Mucosa of stomach (tissue), 1 donor: Measurements from ENCODE around the gene TRAK2.
"Not testable (repeated sequence)": the region's sequence is repeated elsewhere in the genome, so short reads cannot be mapped to it uniquely, and the experiment has no call there.

ENCODE experiments used
- H3K27me3 ChIP-seq: one replicate; pipeline ENCODE4 v1.7.0; 2013; ENCODE audit warnings: mild to moderate bottlenecking, low read length; ENCODE audit not compliant: control insufficient read depth, insufficient read depth
- H3K36me3 ChIP-seq: one replicate; pipeline ENCODE4 v1.7.0; 2013; ENCODE audit warnings: low read length; ENCODE audit not compliant: control insufficient read depth, insufficient read depth
- H3K4me1 ChIP-seq: one replicate; pipeline ENCODE4 v1.7.0; 2013; ENCODE audit warnings: mild to moderate bottlenecking, low read length; ENCODE audit not compliant: control insufficient read depth, insufficient read depth
- H3K4me3 ChIP-seq: one replicate; pipeline ENCODE4 v1.7.0; 2013; ENCODE audit warnings: low read length
- H3K9ac ChIP-seq: one replicate; pipeline ENCODE4 v1.7.0; 2013; ENCODE audit warnings: mild to moderate bottlenecking, low read length, moderate library complexity
- H3K9me3 ChIP-seq: one replicate; pipeline ENCODE4 v1.7.0; 2013; ENCODE audit warnings: mild to moderate bottlenecking, low read length, moderate library complexity; ENCODE audit not compliant: control insufficient read depth
- donor health status: Pancreatic carcinoma.

Gene TRAK2, protein sequence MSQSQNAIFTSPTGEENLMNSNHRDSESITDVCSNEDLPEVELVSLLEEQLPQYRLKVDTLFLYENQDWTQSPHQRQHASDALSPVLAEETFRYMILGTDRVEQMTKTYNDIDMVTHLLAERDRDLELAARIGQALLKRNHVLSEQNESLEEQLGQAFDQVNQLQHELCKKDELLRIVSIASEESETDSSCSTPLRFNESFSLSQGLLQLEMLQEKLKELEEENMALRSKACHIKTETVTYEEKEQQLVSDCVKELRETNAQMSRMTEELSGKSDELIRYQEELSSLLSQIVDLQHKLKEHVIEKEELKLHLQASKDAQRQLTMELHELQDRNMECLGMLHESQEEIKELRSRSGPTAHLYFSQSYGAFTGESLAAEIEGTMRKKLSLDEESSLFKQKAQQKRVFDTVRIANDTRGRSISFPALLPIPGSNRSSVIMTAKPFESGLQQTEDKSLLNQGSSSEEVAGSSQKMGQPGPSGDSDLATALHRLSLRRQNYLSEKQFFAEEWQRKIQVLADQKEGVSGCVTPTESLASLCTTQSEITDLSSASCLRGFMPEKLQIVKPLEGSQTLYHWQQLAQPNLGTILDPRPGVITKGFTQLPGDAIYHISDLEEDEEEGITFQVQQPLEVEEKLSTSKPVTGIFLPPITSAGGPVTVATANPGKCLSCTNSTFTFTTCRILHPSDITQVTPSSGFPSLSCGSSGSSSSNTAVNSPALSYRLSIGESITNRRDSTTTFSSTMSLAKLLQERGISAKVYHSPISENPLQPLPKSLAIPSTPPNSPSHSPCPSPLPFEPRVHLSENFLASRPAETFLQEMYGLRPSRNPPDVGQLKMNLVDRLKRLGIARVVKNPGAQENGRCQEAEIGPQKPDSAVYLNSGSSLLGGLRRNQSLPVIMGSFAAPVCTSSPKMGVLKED

DNA sequence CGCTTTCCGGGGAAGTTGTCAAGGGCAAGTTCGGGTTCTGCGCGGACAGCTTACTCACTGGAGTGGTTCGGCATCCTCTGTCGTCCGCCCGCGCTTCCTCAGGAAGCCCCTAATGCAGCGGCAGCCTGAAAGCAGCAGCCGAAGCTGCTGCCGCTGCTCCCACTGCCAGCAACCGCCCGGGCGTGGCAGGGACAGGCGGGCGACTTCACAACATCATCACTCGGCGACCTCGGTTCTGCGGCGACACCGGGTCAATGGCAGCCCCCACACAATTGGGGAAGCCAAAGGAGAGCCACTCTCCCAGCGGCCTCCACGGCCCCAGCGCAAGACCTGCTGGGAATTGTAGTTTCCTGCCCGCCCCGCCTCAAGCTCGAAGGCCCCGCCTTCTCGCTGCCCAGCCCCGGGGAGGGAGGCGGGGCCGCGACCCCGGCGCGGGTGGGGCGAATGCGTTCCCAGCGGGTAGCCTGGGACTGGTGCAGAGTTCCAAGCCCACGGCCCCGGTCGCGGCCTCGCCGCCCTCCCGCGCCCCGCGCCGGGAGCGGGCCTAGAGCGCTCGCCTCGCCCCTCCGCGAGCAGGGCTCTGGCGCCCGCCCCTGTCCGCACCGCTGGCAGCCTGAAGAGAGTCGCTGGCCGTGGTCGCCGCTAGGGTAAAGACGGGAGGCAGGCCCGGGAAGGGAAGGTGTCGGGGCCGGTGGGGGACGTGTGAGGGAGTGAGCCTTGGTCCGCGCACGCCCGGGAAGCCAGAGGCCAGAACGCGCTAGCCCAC lies at the start of gene TRAK2, which contains the start of gene STRADB:
TSS of gene TRAK2 (minus strand) at position 167 of the 766 bp plus-strand sequence. CDS start 30,951 bp downstream, outside the sequence.
TSS of gene STRADB (plus strand) at position 449 of the 766 bp plus-strand sequence. CDS start 3,101 bp downstream, outside the sequence.
- peak within 1 kb of the TSS; percentile 85 for H3K4me3 ChIP-seq
- no peaks in the 10 kb centered on the region for H3K27me3 ChIP-seq
- no peaks in the 10 kb centered on the region for H3K36me3 ChIP-seq
- H3K4me1 ChIP-seq = peaks cover 28% of the 10 kb centered on the region
- H3K9me3 ChIP-seq = no peaks in the 10 kb centered on the region
- peak within 1 kb of the TSS; percentile 84 for H3K9ac ChIP-seq

DNA sequence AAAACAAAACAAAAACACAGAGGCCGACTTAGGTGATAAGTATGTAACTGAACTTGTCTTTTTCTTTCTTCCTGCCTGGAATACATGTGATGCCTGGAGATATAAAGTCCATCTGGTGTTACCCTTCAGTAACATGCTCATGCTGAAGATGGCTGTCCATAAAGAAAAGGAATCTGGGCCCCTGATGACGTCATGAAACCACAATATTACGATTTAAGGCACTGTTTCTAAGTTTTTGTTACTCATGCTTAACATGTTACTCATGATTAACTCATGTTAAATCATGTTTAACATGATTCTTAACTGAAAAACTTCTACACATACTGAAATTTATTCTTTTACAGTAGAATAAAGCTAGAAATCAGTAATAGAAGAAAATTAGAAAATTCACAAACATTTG lies 49.3 kb upstream of the TRAK2 start:
- no peak overlapping the region for H3K4me3 ChIP-seq

DNA sequence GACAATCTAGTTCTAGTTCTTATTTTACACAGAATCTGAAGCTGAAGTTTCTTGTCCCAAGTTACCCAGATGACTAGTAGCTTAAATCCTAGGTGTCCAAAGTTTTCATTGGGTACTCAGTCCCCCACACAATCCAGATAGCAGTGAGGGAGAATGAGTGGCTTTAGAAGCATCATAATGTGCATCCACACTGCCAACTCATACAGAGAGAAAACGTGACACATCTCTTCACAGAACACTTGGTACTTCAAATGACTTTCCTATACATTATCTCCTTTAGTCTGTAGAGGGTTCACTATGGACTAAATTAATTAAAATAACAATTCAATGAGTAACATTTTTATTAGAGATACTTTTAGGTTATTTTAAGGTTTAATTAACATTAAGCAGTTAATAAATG lies 45.5 kb upstream of the TRAK2 start:
- Histone ChIP-seq H3K9me3 (no peaks in the 10 kb centered on the region), H3K27me3 (no peaks in the 10 kb centered on the region), H3K9ac (no peak overlapping the region), H3K36me3 (no peaks in the 10 kb centered on the region), H3K4me1 (no peaks in the 10 kb centered on the region), H3K4me3 (no peak overlapping the region)

More for the DNA sequence above, 49.3 kb upstream of the TRAK2 start:
- H3K36me3 ChIP-seq = no peaks in the 10 kb centered on the region
- H3K27me3 ChIP-seq = no peaks in the 10 kb centered on the region
- H3K9ac ChIP-seq = no peak overlapping the region
- no peaks in the 10 kb centered on the region for H3K9me3 ChIP-seq
- no peaks in the 10 kb centered on the region for H3K4me1 ChIP-seq

DNA sequence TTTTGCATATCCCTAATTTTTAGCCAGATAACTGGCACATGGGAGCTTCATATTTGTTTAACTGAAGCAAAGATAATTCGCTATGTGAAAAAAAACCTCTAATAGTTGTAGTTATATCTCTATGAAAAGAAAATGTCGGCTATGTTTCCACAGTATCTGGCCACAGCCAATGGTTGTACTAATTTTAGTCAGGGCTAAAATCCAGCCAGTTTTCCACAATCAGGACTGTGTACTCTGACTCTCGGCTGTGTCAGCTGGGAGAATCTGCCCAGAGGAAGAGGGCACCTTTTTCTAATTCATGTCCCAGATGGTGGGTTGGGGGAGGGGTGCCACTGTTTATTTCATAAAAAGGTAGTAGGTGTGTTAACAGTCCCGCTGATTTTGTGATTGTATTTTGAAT lies 39.0 kb upstream of the TRAK2 start:
- no peaks in the 10 kb centered on the region for H3K36me3 ChIP-seq
- no peaks in the 10 kb centered on the region for H3K9me3 ChIP-seq
- no peak overlapping the region for H3K4me3 ChIP-seq
- no peak overlapping the region for H3K9ac ChIP-seq
- H3K27me3 ChIP-seq = no peaks in the 10 kb centered on the region
- H3K4me1 ChIP-seq = no peaks in the 10 kb centered on the region

DNA sequence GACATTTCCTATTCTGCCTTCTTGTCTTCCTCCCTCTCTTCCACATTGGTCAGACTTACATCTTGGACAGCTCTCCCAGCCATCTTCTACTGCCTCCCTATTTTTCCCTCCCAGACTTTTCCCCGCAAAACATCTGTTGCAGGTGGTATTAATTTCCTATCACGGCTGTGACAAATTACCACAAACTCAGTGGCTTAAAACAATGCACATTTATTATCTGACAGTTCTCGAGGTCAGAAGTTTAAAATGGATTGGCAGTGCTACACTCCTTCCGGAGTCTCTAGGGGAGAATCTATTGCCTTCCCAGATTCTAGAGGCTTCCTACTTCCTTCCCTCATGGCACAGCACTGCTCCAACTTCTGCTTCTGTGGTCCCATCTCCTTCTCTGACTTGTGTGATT lies 33.5 kb upstream of the TRAK2 start:
- H3K9ac ChIP-seq = no peak overlapping the region
- H3K36me3 ChIP-seq = no peaks in the 10 kb centered on the region
- no peaks in the 10 kb centered on the region for H3K4me1 ChIP-seq
- H3K4me3 ChIP-seq = no peak overlapping the region
- H3K9me3 ChIP-seq = no peaks in the 10 kb centered on the region
- no peaks in the 10 kb centered on the region for H3K27me3 ChIP-seq

DNA sequence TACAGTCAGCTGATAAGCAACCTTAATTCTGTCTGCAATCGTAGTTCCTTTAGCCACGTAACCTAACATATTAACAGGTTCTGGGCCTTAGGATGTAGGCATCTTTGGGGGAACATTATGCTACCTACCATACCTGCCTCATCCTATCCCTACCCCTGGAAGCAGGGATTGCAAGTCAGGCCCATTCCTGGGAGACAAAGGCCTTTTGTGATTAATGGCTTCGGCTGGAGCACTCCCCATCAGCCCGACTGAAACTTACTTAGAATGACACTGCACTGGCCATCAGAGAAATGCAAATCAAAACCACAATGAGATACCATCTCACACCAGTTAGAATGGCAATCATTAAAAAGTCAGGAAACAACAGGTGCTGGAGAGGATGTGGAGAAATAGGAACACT lies 32.5 kb upstream of the TRAK2 start:
- not testable (repeated sequence) for H3K4me3 ChIP-seq, H3K27me3 ChIP-seq, H3K9ac ChIP-seq, H3K4me1 ChIP-seq, H3K9me3 ChIP-seq, H3K36me3 ChIP-seq

DNA sequence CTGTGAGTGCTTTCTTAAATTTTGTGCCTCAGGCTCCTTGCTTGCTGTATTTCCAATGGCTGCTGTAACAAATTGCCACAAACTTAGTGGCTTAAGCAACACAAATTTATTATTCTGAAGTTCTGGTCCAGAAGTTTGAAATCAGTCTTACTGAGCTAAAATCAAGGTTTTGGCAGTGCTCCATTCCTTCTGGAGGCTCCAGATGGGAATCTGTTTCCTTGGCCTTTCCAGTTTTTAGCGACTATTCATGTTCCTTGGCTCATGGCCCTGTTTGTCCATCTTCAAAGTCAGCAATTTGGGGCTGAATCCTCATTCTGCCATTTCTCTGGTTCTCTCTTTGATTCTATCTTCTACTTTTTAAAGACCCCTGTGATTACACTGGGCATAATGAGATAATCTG lies 32.1 kb upstream of the TRAK2 start:
- Histone ChIP-seq H3K36me3 (no peaks in the 10 kb centered on the region), H3K27me3 (no peaks in the 10 kb centered on the region), H3K9me3 (no peaks in the 10 kb centered on the region), H3K9ac (no peak overlapping the region), H3K4me1 (no peaks in the 10 kb centered on the region), H3K4me3 (no peak overlapping the region)

DNA sequence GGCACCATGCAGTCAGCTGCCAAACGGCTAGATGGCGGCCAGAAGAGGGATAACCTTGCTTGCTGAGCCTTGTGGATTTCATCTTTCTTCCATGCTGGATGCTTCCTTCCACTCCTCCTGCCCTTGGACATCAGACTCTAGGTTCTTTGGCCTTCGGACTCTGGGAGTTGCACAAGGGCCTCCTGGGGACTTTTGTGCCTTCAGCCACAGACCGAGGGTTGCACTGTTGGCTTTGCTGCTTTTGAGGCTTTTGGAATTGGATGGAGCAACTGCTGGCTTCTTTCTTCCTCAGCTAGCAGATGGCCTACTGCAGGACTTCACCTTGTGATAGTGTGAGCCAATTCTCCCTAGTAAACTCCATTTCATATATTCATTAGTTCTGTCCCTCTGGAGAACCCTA lies 31.3 kb upstream of the TRAK2 start:
- Histone ChIP-seq H3K27me3 (no peaks in the 10 kb centered on the region), H3K9me3 (no peaks in the 10 kb centered on the region), H3K9ac (no peak overlapping the region), H3K36me3 (no peaks in the 10 kb centered on the region), H3K4me1 (no peaks in the 10 kb centered on the region), H3K4me3 (no peak overlapping the region)

DNA sequence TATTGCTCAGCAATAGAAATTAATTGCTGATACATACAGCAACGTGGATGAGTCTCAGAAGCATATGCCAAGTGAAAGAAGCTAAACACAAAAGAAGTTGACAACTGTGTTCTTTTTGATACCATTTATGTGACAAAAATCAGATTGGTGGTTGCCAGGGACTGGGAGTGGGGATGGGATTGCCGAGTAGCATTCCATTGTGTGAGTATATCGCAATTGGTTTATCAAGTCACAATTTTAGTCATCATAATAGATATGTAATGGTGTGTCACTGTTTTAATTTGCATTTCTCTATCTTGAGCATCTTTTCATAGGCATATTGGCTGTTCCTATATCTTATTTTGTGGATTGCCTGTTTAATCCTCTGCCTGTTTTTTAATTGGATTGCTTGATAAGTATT lies 21.2 kb upstream of the TRAK2 start:
- no peaks in the 10 kb centered on the region for H3K27me3 ChIP-seq
- H3K9ac ChIP-seq = no peak overlapping the region
- H3K36me3 ChIP-seq = no peaks in the 10 kb centered on the region
- no peak overlapping the region for H3K4me3 ChIP-seq
- H3K9me3 ChIP-seq = no peaks in the 10 kb centered on the region
- H3K4me1 ChIP-seq = no peaks in the 10 kb centered on the region

DNA sequence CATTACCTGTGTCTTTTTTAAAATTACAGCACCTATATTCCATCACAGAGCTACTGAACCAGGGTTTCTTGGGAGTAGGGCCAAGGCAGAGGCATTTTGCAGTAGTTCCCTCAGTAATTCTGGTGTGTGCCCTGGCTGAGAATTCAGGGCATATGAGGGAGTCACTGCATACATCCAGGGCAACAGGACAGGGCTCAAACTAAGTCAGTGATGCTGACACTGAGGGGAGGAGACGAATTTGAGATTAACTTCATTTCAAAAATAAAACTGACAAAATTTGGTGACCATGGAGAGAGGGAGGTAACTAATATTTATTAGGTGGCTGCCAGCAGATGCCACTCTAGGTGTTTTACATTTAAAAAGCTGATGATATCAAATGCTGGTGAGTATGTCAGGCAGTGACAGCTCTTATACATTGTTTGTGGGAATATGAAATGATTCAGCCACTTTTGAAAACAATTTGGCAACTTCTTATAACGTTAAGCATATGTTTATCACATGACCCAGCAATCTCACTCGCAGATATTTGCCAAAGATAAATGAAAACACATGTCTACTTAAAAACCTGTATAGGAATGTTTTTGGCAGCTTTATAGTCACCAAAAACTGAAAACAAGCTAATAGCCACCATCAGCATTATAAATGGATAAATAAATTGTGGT lies 20.6 kb upstream of the TRAK2 start:
- Histone ChIP-seq H3K4me1 (no peaks in the 10 kb centered on the region), H3K9ac (no peak overlapping the region), H3K27me3 (no peaks in the 10 kb centered on the region), H3K4me3 (no peak overlapping the region), H3K9me3 (no peaks in the 10 kb centered on the region), H3K36me3 (no peaks in the 10 kb centered on the region)
